OCI-LY1 (cell line): ENCODE results near the gene LAIR2.
"Not testable (repeated sequence)": the region's sequence is repeated elsewhere in the genome, so short reads cannot be mapped to it uniquely, and the experiment has no call there.

Source experiments
- CTCF ChIP-seq: fragments of 200-600 bp; sonication (generic), shearing (Covaris generic); IDR thresholded peaks from 2 replicates; pipeline ENCODE4 v1.5.1; 2017; ENCODE audit warnings: mild to moderate bottlenecking, antibody characterized with exemption, low read length, moderate library complexity, mixed read lengths
- EZH2 ChIP-seq: fragments of 200-600 bp; sonication (generic), shearing (Covaris generic); IDR thresholded peaks from 2 replicates; pipeline ENCODE4 v1.8.0; 2017; ENCODE audit warnings: borderline replicate concordance, mixed run types, mild to moderate bottlenecking, antibody characterized with exemption, low read length, moderate library complexity, mixed read lengths

DNA sequence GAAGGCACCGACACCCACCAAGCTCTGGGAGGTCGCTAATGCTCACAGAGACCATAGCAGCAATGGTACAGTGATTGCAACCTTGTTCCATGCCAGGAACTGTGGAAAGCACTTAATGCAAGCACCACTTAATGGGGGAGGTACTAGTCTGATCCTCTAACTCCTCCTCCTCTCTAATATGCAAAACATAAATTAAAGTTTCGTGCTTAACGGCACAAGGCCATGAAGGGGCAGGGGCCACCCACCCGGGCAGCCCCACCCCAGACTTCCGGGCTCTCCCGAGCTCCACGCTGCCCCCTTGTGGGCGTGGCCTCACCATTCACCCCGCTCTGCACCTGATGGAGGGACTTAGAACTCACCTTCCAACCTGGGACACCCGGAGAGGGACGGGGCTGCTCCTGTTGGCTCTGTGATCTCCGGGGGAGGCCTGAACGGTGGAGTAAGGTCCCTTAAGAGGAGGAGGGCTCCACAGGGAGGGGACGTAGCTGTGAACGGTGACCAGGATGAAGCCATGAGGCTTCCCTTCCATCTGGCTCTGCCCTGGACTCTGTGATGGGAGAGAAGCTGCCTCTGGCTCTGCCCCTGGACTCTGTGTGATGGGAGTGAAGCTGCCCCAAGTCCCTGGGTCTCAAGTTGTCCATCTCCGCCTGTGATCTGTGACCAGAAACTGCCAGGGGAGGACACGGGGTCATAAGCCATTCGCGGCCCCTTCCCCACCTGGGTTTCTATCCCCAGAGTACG lies 6.7 kb downstream of the LAIR2 start:
- not testable (repeated sequence) for TF ChIP-seq CTCF, EZH2
